ENCODE results near the gene ELOVL6.
A peak's percentile ranks its signal among the peaks of the same experiment; 100 is the strongest.
"Not testable (repeated sequence)": the region's sequence is repeated elsewhere in the genome, so short reads cannot be mapped to it uniquely, and the experiment has no call there.

Gene ELOVL6

GRCh38 chr4:110198435-110199416 is at the start of gene ELOVL6:
Gene ELOVL6, minus strand, starts transcription at chr4:110198615. Its CDS starts 280 bp downstream, at chr4:110198335.
- DNase-seq = peak; percentile 54

GRCh38 chr4:110248100-110248499 is 49.7 kb upstream of the ELOVL6 start:
- DNase-seq = no peak

- DNase-seq = no peak
These were observed 49.2 kb upstream of the ELOVL6 start for GRCh38 chr4:110247591-110247990.

- DNase-seq = no peak
These were observed 47.2 kb upstream of the ELOVL6 start for GRCh38 chr4:110245577-110245976.

GRCh38 chr4:110236324-110236723 is 37.9 kb upstream of the ELOVL6 start:
- no peak for DNase-seq

- DNase-seq = not testable (repeated sequence)
These were observed 35.2 kb upstream of the ELOVL6 start for GRCh38 chr4:110233581-110233980.

- DNase-seq = no peak
These were observed 33.5 kb upstream of the ELOVL6 start for GRCh38 chr4:110231869-110232268.

GRCh38 chr4:110229266-110229665 is 30.9 kb upstream of the ELOVL6 start:
- DNase-seq = no peak

- no peak for DNase-seq
These were observed 26.4 kb upstream of the ELOVL6 start for GRCh38 chr4:110224812-110225211.

GRCh38 chr4:110224142-110224541 is 25.7 kb upstream of the ELOVL6 start:
- no peak for DNase-seq

- not testable (repeated sequence) for DNase-seq
These were observed 20.5 kb upstream of the ELOVL6 start for GRCh38 chr4:110218935-110219334.

- DNase-seq = not testable (repeated sequence)
These were observed 18.8 kb upstream of the ELOVL6 start for GRCh38 chr4:110217181-110217580.

- no peak for DNase-seq
These were observed 17.7 kb upstream of the ELOVL6 start for GRCh38 chr4:110216129-110216528.

GRCh38 chr4:110211770-110212061 is 13.3 kb upstream of the ELOVL6 start:
- no peak for DNase-seq

GRCh38 chr4:110211007-110211769 is 12.8 kb upstream of the ELOVL6 start:
- DNase-seq = no peak

GRCh38 chr4:110208419-110208818 is 10.0 kb upstream of the ELOVL6 start:
- no peak for DNase-seq

GRCh38 chr4:110207233-110207632 is 8.8 kb upstream of the ELOVL6 start:
- DNase-seq = no peak

GRCh38 chr4:110202024-110202423 is 3.6 kb upstream of the ELOVL6 start:
- no peak for DNase-seq

- no peak for DNase-seq
These were observed 3.1 kb upstream of the ELOVL6 start for GRCh38 chr4:110201502-110201901.

GRCh38 chr4:110200689-110201088 is 2.3 kb upstream of the ELOVL6 start:
- no peak for DNase-seq

- DNase-seq = no peak
These were observed 373 bp downstream of the ELOVL6 start for GRCh38 chr4:110198049-110198434.

- no peak for DNase-seq
These were observed 829 bp downstream of the ELOVL6 start for GRCh38 chr4:110197529-110198042.

GRCh38 chr4:110196871-110197528 is 1.4 kb downstream of the ELOVL6 start:
- DNase-seq = no peak
